Endodermal cell (in vitro differentiated cells): ENCODE measurements around the gene USP50. TPM values are rescaled to one million over a fixed set of nuclear protein-coding genes. Genes with fewer than 3 reads are reported as not detected.

ENCODE experiments used
- DNase-seq: peaks from one replicate; pipeline ENCODE4 v3.0.0-alpha.2; 2017
- H3K27ac ChIP-seq: 2 replicates; pipeline ENCODE4 v1.5.1; 2013; ENCODE audit warnings: mild to moderate bottlenecking, low read depth, low read length, moderate library complexity
- H3K27me3 ChIP-seq: 2 replicates; pipeline ENCODE4 v1.6.1; 2013; ENCODE audit warnings: mild to moderate bottlenecking, low read length, moderate library complexity; ENCODE audit not compliant: insufficient read depth, control insufficient read depth, poor library complexity, severe bottlenecking
- H3K36me3 ChIP-seq: 2 replicates; pipeline ENCODE4 v1.7.0; 2013; ENCODE audit warnings: mild to moderate bottlenecking, low read length, moderate library complexity; ENCODE audit not compliant: control insufficient read depth, insufficient read depth
- H3K4me1 ChIP-seq: one replicate; pipeline ENCODE4 v1.7.0; 2013; ENCODE audit warnings: low read length; ENCODE audit not compliant: control insufficient read depth, insufficient read depth
- H3K4me3 ChIP-seq: 2 replicates; pipeline ENCODE4 v1.5.1; 2013; ENCODE audit warnings: mild to moderate bottlenecking, low read length, moderate library complexity
- H3K9ac ChIP-seq: 2 replicates; pipeline ENCODE4 v1.6.1; 2013; ENCODE audit warnings: mild to moderate bottlenecking, low read length, moderate library complexity; ENCODE audit not compliant: poor library complexity, severe bottlenecking; ENCODE audit errors: extremely low read depth
- H3K9me3 ChIP-seq: 2 replicates; pipeline ENCODE4 v1.6.1; 2013; ENCODE audit warnings: mild to moderate bottlenecking, low read length, moderate library complexity; ENCODE audit not compliant: control insufficient read depth
- H3K27ac Mint-ChIP-seq: 2 replicates; pipeline ENCODE4 v1.8.0; 2020; ENCODE audit warnings: mixed read lengths
- H3K27me3 Mint-ChIP-seq: 2 replicates; pipeline ENCODE4 v1.8.0; 2021; ENCODE audit warnings: mild to moderate bottlenecking, mixed read lengths; ENCODE audit not compliant: insufficient read depth
- H3K36me3 Mint-ChIP-seq: 2 replicates; pipeline ENCODE4 v1.8.0; 2020; ENCODE audit warnings: low read depth, mixed read lengths
- H3K4me1 Mint-ChIP-seq: 2 replicates; pipeline ENCODE4 v1.8.0; 2020; ENCODE audit warnings: mixed read lengths
- H3K4me3 Mint-ChIP-seq: 2 replicates; pipeline ENCODE4 v1.8.0; 2020; ENCODE audit warnings: mild to moderate bottlenecking, moderate library complexity, mixed read lengths
- H3K9me3 Mint-ChIP-seq: 2 replicates; pipeline ENCODE4 v1.8.0; 2020; ENCODE audit warnings: mild to moderate bottlenecking, mixed read lengths
- CTCF ChIP-seq: fragments of 200-600 bp; sonication (generic); conservative IDR thresholded peaks from 2 replicates; pipeline ENCODE4 v1.5.0; 2021; ENCODE audit warnings: antibody characterized with exemption, mild to moderate bottlenecking
- WGBS, 2 experiments: methylation state at CpG; one replicate each; pipeline versions ENCODE4 v1.1.5 to v1.1.7; 2013; ENCODE audit warnings: missing lambda C conversion rate in 2 of 2, mixed read lengths in 1 of 2; ENCODE audit not compliant: insufficient coverage in 1 of 2, insufficient read length in 1 of 2; 5-methylcytosine and 5-hydroxymethylcytosine counted together
- total RNA-seq, 2 donors: library from RNA; stranded (reverse); fragmentation: NEBNext Ultra II Directional in 1 of 2; extraction: Animal tissue kit (Norgen Biotek cat#: 25700) in 1 of 2; gene quantifications; 2 replicates in 1 of 2; 3 replicates in 1 of 2; pipeline ENCODE4 v1.2.1, GENCODE V29; 2021

USP50 gene
- total RNA-seq, 2 donors from 2014 or later: 2.1 to 4.6 TPM

GRCh38 chr15:50503144-50503543 is 43.3 kb downstream of the USP50 start:
- no peaks in the 10 kb centered on the region for H3K27me3 ChIP-seq
- peaks cover 48% of the 10 kb centered on the region for H3K36me3 ChIP-seq
- TF ChIP-seq CTCF: no peak
- H3K27ac ChIP-seq: no peak overlapping the region
- no peak overlapping the region for H3K9ac ChIP-seq
- H3K27me3 Mint-ChIP-seq: no peaks in the 10 kb centered on the region
- H3K36me3 Mint-ChIP-seq: peaks cover 46% of the 10 kb centered on the region
- WGBS, 2 experiments: 92 to 95% methylated on average over 6 to 7 of the region's 7 CpGs
- no peaks in the 10 kb centered on the region for H3K9me3 Mint-ChIP-seq
- H3K4me1 ChIP-seq: no peaks in the 10 kb centered on the region
- H3K4me3 Mint-ChIP-seq: no peak overlapping the region
- no peak overlapping the region for H3K27ac Mint-ChIP-seq
- no peak overlapping the region for H3K4me3 ChIP-seq
- H3K4me1 Mint-ChIP-seq: peaks cover 9% of the 10 kb centered on the region
- no peak for DNase-seq
- no peaks in the 10 kb centered on the region for H3K9me3 ChIP-seq

- H3K9me3 Mint-ChIP-seq: no peaks in the 10 kb centered on the region
- no peak overlapping the region for H3K4me3 Mint-ChIP-seq
- H3K27ac Mint-ChIP-seq: no peak overlapping the region
- no peak for DNase-seq
- no peaks in the 10 kb centered on the region for H3K4me1 ChIP-seq
- H3K27me3 Mint-ChIP-seq: no peaks in the 10 kb centered on the region
- H3K36me3 ChIP-seq: peaks cover 60% of the 10 kb centered on the region
- WGBS, 2 experiments: 96 to 100% methylated on average over 4 of the region's 4 CpGs
- H3K27ac ChIP-seq: no peak overlapping the region
- H3K4me3 ChIP-seq: no peak overlapping the region
- no peak for TF ChIP-seq CTCF
- no peaks in the 10 kb centered on the region for H3K27me3 ChIP-seq
- H3K36me3 Mint-ChIP-seq: peaks cover 51% of the 10 kb centered on the region
- H3K4me1 Mint-ChIP-seq: peaks cover 9% of the 10 kb centered on the region
- H3K9me3 ChIP-seq: no peaks in the 10 kb centered on the region
- H3K9ac ChIP-seq: no peak overlapping the region
Observed at GRCh38 chr15:50501815-50502214, 44.7 kb downstream of the USP50 start.

- H3K36me3 Mint-ChIP-seq: peaks cover 63% of the 10 kb centered on the region
- H3K4me3 ChIP-seq: no peak overlapping the region
- H3K9ac ChIP-seq: no peak overlapping the region
- H3K27me3 ChIP-seq: no peaks in the 10 kb centered on the region
- peaks cover 73% of the 10 kb centered on the region for H3K36me3 ChIP-seq
- no peak overlapping the region for H3K4me3 Mint-ChIP-seq
- H3K27ac Mint-ChIP-seq: no peak overlapping the region
- no peaks in the 10 kb centered on the region for H3K9me3 ChIP-seq
- no peaks in the 10 kb centered on the region for H3K9me3 Mint-ChIP-seq
- no peak overlapping the region for H3K27ac ChIP-seq
- no peak for TF ChIP-seq CTCF
- no peaks in the 10 kb centered on the region for H3K4me1 ChIP-seq
- H3K27me3 Mint-ChIP-seq: no peaks in the 10 kb centered on the region
- no peak for DNase-seq
- WGBS, 2 experiments: 96 to 100% methylated on average over 2 to 3 of the region's 3 CpGs
- no peaks in the 10 kb centered on the region for H3K4me1 Mint-ChIP-seq
Observed at GRCh38 chr15:50500352-50500751, 46.1 kb downstream of the USP50 start.
